ENCODE results near the gene GALNT1. TPM values are rescaled to one million over a fixed set of nuclear protein-coding genes. Genes with fewer than 3 reads are reported as not detected.

GALNT1 gene
- total RNA-seq, 1 experiment from 2014 or later = 80.1 TPM

DNA sequence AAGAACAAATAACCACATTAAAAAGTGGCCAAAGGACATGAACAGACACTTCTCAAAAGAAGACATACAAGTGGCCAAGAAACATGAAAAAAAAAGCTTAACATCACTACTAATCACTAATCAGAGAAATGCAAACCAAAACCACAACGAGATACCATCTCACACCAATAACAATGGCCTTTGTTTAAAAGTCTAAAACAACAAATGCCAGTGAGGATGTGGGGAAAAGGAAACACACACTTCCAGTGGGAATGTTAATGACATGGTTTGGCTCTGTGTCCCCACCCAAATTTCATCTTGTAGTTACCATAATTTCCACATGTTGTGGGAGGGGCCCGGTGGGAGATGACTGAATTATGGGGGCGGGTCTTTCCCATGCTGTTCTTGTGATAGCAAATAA is 147.1 kb downstream of the GALNT1 start:
- no peak for ATAC-seq
- Mint-ChIP-seq H3K4me1 (no peaks in the 10 kb centered on the region), H3K27me3 (ENCODE audit: low read depth) (no peaks in the 10 kb centered on the region; the same call in 1 of the 2 replicates), H3K27ac (no peak overlapping the region), H3K9me3 (peaks cover 19% of the 10 kb centered on the region), H3K4me3 (no peak overlapping the region), H3K36me3 (peaks cover 3% of the 10 kb centered on the region; the same call in 1 of the 2 replicates)
- ChIA-PET POLR2A (no interaction called here), CTCF (no interaction called here)
- TF ChIP-seq E2F5 (CRISPR knock-in tag; IDR thresholded peaks at IDR 0.05) = no peak
- TF ChIP-seq IRF2 (CRISPR knock-in tag; IDR thresholded peaks at IDR 0.05; ENCODE audit: borderline replicate concordance, low read depth) = no peak
- TF ChIP-seq ZNF138 (CRISPR knock-in tag; conservative IDR thresholded peaks at IDR 0.05) = no peak
- TF ChIP-seq, protein P1, sequence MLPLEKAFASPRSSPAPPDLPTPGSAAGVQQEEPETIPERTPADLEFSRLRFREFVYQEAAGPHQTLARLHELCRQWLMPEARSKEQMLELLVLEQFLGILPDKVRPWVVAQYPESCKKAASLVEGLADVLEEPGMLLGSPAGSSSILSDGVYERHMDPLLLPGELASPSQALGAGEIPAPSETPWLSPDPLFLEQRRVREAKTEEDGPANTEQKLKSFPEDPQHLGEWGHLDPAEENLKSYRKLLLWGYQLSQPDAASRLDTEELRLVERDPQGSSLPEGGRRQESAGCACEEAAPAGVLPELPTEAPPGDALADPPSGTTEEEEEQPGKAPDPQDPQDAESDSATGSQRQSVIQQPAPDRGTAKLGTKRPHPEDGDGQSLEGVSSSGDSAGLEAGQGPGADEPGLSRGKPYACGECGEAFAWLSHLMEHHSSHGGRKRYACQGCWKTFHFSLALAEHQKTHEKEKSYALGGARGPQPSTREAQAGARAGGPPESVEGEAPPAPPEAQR (CRISPR knock-in tag; IDR thresholded peaks at IDR 0.05) = no peak
- no peak for TF ChIP-seq ZNF219 (CRISPR knock-in tag; IDR thresholded peaks at IDR 0.05; ENCODE audit: borderline replicate concordance)
- no peak for TF ChIP-seq GRHL2 (CRISPR knock-in tag; IDR thresholded peaks at IDR 0.05; ENCODE audit: insufficient replicate concordance, severe bottlenecking)
- TF ChIP-seq, protein P2, sequence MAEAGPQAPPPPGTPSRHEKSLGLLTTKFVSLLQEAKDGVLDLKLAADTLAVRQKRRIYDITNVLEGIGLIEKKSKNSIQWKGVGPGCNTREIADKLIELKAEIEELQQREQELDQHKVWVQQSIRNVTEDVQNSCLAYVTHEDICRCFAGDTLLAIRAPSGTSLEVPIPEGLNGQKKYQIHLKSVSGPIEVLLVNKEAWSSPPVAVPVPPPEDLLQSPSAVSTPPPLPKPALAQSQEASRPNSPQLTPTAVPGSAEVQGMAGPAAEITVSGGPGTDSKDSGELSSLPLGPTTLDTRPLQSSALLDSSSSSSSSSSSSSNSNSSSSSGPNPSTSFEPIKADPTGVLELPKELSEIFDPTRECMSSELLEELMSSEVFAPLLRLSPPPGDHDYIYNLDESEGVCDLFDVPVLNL (CRISPR knock-in tag; IDR thresholded peaks at IDR 0.05; ENCODE audit: borderline replicate concordance, low read depth) = no peak
- TF ChIP-seq, protein P3, sequence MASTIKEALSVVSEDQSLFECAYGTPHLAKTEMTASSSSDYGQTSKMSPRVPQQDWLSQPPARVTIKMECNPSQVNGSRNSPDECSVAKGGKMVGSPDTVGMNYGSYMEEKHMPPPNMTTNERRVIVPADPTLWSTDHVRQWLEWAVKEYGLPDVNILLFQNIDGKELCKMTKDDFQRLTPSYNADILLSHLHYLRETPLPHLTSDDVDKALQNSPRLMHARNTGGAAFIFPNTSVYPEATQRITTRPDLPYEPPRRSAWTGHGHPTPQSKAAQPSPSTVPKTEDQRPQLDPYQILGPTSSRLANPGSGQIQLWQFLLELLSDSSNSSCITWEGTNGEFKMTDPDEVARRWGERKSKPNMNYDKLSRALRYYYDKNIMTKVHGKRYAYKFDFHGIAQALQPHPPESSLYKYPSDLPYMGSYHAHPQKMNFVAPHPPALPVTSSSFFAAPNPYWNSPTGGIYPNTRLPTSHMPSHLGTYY (CRISPR knock-in tag; IDR thresholded peaks at IDR 0.05) = no peak
- TF ChIP-seq, protein P4, sequence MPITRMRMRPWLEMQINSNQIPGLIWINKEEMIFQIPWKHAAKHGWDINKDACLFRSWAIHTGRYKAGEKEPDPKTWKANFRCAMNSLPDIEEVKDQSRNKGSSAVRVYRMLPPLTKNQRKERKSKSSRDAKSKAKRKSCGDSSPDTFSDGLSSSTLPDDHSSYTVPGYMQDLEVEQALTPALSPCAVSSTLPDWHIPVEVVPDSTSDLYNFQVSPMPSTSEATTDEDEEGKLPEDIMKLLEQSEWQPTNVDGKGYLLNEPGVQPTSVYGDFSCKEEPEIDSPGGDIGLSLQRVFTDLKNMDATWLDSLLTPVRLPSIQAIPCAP (CRISPR knock-in tag; IDR thresholded peaks at IDR 0.05) = no peak
- TF ChIP-seq ZNF263 (CRISPR knock-in tag; IDR thresholded peaks at IDR 0.05; ENCODE audit: low read depth) = no peak
- no peak for TF ChIP-seq FOXK1 (CRISPR knock-in tag; IDR thresholded peaks at IDR 0.05)
- no peak for TF ChIP-seq FOXP1 (CRISPR knock-in tag; IDR thresholded peaks at IDR 0.05; ENCODE audit: borderline replicate concordance)
- no peak for TF ChIP-seq CREB1 (CRISPR knock-in tag; IDR thresholded peaks at IDR 0.05)
- no peak for DNase-seq (ENCODE audit: low spot score)

DNA sequence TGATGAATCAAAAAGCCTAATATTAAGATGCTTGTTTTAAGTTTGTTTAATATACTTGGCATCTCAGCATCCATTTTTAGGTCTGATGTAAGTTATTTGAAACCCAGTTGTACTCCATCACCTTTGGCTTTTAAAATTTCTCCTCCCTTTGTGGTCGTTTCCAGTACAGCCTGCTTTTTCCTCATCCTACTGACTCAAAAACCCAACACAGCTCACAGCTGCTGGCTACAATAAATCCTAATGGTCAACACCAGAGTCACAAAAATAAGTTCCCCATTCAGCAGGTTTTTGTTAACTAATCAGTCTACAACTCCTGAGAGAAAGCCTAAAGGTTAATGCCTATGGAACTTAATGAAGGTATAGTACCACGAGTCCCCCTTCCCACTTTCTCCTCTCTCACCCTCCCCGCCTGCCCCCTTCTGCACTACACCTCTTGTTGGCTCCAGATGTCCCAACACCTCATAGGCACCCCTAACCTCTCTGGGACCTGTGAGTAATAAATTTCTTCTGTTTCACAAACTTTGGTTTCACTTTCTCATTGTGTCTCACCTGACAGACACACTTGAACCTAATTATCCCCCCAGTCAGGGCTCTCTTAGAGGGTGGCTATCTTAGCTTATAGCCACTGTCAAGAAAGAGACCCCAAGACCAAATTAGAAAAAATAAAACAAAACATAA is 148.6 kb downstream of the GALNT1 start:
- TF ChIP-seq JAZF1 (CRISPR knock-in tag; IDR thresholded peaks at IDR 0.05) (no peak), IRF2 (CRISPR knock-in tag; IDR thresholded peaks at IDR 0.05; ENCODE audit: borderline replicate concordance, low read depth) (no peak)
- Mint-ChIP-seq H3K4me1 (no peaks in the 10 kb centered on the region), H3K4me3 (no peak overlapping the region), H3K27ac (no peak overlapping the region), H3K27me3 (ENCODE audit: low read depth) (no peaks in the 10 kb centered on the region; the same call in 1 of the 2 replicates), H3K9me3 (peaks cover 24% of the 10 kb centered on the region), H3K36me3 (peaks cover 3% of the 10 kb centered on the region; the same call in 1 of the 2 replicates)
- CTCF ChIA-PET = no interaction called here
- ATAC-seq (no peak), DNase-seq (ENCODE audit: low spot score) (no peak)
- POLR2A ChIA-PET = no interaction called here

- ATAC-seq (no peak; the same call in 1 of the 2 replicates), DNase-seq (ENCODE audit: low spot score) (no peak)
- Mint-ChIP-seq H3K27ac (0 out of 2 replicates have a peak overlapping the region, but pooled peaks have one; percentile 12), H3K27me3 (ENCODE audit: low read depth) (no peaks in the 10 kb centered on the region; the same call in 1 of the 2 replicates), H3K4me1 (no peaks in the 10 kb centered on the region), H3K36me3 (peaks cover 3% of the 10 kb centered on the region; the same call in 1 of the 2 replicates), H3K4me3 (no peak overlapping the region), H3K9me3 (peaks cover 29% of the 10 kb centered on the region)
- ChIA-PET CTCF (no interaction called here), POLR2A (interaction anchor here (0.6 kb wide), 1 partner anchor 275 kb away, joined by 4 read pairs; no protein-coding TSS in a partner anchor)
- no peak for TF ChIP-seq TEAD4 (CRISPR knock-in tag; IDR thresholded peaks at IDR 0.05)
- no peak for TF ChIP-seq CREM (CRISPR knock-in tag; IDR thresholded peaks at IDR 0.05)
- TF ChIP-seq TEAD1 (CRISPR knock-in tag; IDR thresholded peaks at IDR 0.05) = no peak
- no peak for TF ChIP-seq E2F5 (CRISPR knock-in tag; IDR thresholded peaks at IDR 0.05)
- TF ChIP-seq ZNF232 (CRISPR knock-in tag; IDR thresholded peaks at IDR 0.05) = no peak
- TF ChIP-seq TCF7 (CRISPR knock-in tag; IDR thresholded peaks at IDR 0.05; ENCODE audit: low read depth) = no peak
- no peak for TF ChIP-seq FOXK1 (CRISPR knock-in tag; IDR thresholded peaks at IDR 0.05)
- TF ChIP-seq OVOL2 (CRISPR knock-in tag; IDR thresholded peaks at IDR 0.05; ENCODE audit: borderline replicate concordance) = no peak
- no peak for TF ChIP-seq ZNF423 (CRISPR knock-in tag; IDR thresholded peaks at IDR 0.05)
- TF ChIP-seq, protein P5, sequence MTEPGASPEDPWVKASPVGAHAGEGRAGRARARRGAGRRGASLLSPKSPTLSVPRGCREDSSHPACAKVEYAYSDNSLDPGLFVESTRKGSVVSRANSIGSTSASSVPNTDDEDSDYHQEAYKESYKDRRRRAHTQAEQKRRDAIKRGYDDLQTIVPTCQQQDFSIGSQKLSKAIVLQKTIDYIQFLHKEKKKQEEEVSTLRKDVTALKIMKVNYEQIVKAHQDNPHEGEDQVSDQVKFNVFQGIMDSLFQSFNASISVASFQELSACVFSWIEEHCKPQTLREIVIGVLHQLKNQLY (CRISPR knock-in tag; IDR thresholded peaks at IDR 0.05) = no peak
- TF ChIP-seq NFE2L1 (CRISPR knock-in tag; IDR thresholded peaks at IDR 0.05) = no peak
Measured at GRCh38 chr18:35730691-35731370, 149.3 kb downstream of the GALNT1 start.

Measured in WTC11 (cell line).